IMR-90 (cell line): ENCODE results near the gene OR2M7. TPM values are rescaled to one million over a fixed set of nuclear protein-coding genes. Genes with fewer than 3 reads are reported as not detected.

Experiments
- ATAC-seq: fragments of 200-7000 bp; cut with Tn5 transposase; 2 replicates; pipeline ENCODE4 v1.9.1; 2020; ENCODE audit warnings: low read depth, mild to moderate bottlenecking, moderate library complexity
- BruUV-seq: library from RNA; stranded (reverse); fragments of 400-500 nt; replicated peaks from 2 replicates; lab custom pipeline; 2021; lab: Mats Ljungman, UMichigan
- CTCF ChIA-PET: fragments of 300-600 bp; formaldehyde crosslinking; extraction: SDS; loops from one replicate; lab custom pipeline; 2021; ENCODE audit warnings: antibody characterized with exemption; lab: Yijun Ruan, JAX
- POLR2A ChIA-PET: fragments of 300-600 bp; sonication (Branson Sonifier 250); formaldehyde crosslinking; loops from one replicate; lab custom pipeline; 2022; ENCODE audit warnings: antibody characterized with exemption; ENCODE audit not compliant: unreplicated experiment; lab: Charles Lee
- DNase-seq: peaks from one replicate; pipeline ENCODE4 v3.0.0; 2013
- H2AFZ ChIP-seq: replicated peaks from 2 replicates; pipeline ENCODE3; 2013; ENCODE audit warnings: low read length, mild to moderate bottlenecking; ENCODE audit not compliant: poor library complexity
- H2AK5ac ChIP-seq: 2 replicates; pipeline ENCODE4 v1.6.1; 2013; ENCODE audit warnings: low read depth, low read length, inconsistent platforms
- H2AK9ac ChIP-seq: replicated peaks from 2 replicates; pipeline ENCODE3; 2013; ENCODE audit warnings: mild to moderate bottlenecking, low read depth, low read length, moderate library complexity; ENCODE audit not compliant: poor library complexity
- H2BK120ac ChIP-seq: 2 replicates; pipeline ENCODE4 v1.6.1; 2013; ENCODE audit warnings: low read depth, low read length, inconsistent platforms
- H2BK15ac ChIP-seq: 3 replicates; pipeline ENCODE4 v1.6.1; 2013; ENCODE audit warnings: low read depth, low read length, inconsistent platforms
- H2BK20ac ChIP-seq: 2 replicates; pipeline ENCODE4 v1.6.1; 2013; ENCODE audit warnings: low read depth, mild to moderate bottlenecking, inconsistent platforms, low read length, moderate library complexity
- H2BK5ac ChIP-seq: 2 replicates; pipeline ENCODE4 v1.6.1; 2013; ENCODE audit warnings: mild to moderate bottlenecking, low read depth, low read length, inconsistent platforms; ENCODE audit not compliant: poor library complexity, severe bottlenecking
- H3K14ac ChIP-seq: replicated peaks from 2 replicates; pipeline ENCODE4 v1.6.1; 2013; ENCODE audit warnings: low read depth, low read length, inconsistent platforms
- H3K18ac ChIP-seq: 2 replicates; pipeline ENCODE4 v1.6.1; 2013; ENCODE audit warnings: low read depth, low read length, control low read depth
- H3K23ac ChIP-seq: 2 replicates; pipeline ENCODE4 v1.6.1; 2013; ENCODE audit warnings: low read depth, low read length, inconsistent platforms
- H3K27ac ChIP-seq: 2 replicates; pipeline ENCODE4 v1.5.1; 2013; ENCODE audit warnings: mild to moderate bottlenecking, control low read depth, low read length; ENCODE audit not compliant: insufficient read depth
- H3K27me3 ChIP-seq: 2 replicates; pipeline ENCODE4 v1.6.1; 2013; ENCODE audit warnings: low read length; ENCODE audit not compliant: control insufficient read depth, insufficient read depth
- H3K36me3 ChIP-seq: 2 replicates; pipeline ENCODE4 v1.6.1; 2013; ENCODE audit warnings: low read length, mixed read lengths; ENCODE audit not compliant: control insufficient read depth, insufficient read depth
- H3K4ac ChIP-seq: 2 replicates; pipeline ENCODE4 v1.6.1; 2013; ENCODE audit warnings: low read depth, low read length, inconsistent platforms
- H3K4me1 ChIP-seq: 2 replicates; pipeline ENCODE4 v1.6.1; 2013; ENCODE audit warnings: low read length, mixed read lengths; ENCODE audit not compliant: control insufficient read depth, insufficient read depth
- H3K4me2 ChIP-seq: 2 replicates; pipeline ENCODE4 v1.6.1; 2013; ENCODE audit warnings: low read depth, mild to moderate bottlenecking, control low read depth, low read length, moderate library complexity
- H3K4me3 ChIP-seq: 2 replicates; pipeline ENCODE4 v1.5.1; 2013; ENCODE audit warnings: low read depth, mild to moderate bottlenecking, control low read depth, low read length, moderate library complexity; ENCODE audit not compliant: insufficient read depth
- H3K56ac ChIP-seq: 2 replicates; pipeline ENCODE4 v1.6.1; 2013; ENCODE audit warnings: low read length, inconsistent platforms; ENCODE audit not compliant: insufficient read depth; ENCODE audit errors: extremely low read depth
- H3K79me1 ChIP-seq, 2 experiments: 2 replicates each; pipeline ENCODE4 v1.6.1; 2013; ENCODE audit warnings: low read length in 2 of 2, inconsistent platforms in 1 of 2, low read depth in 1 of 2
- H3K9ac ChIP-seq: 2 replicates; pipeline ENCODE4 v1.6.1; 2013; ENCODE audit warnings: low read depth, low read length, control low read depth
- H3K9me1 ChIP-seq: 2 replicates; pipeline ENCODE4 v1.6.1; 2013; ENCODE audit warnings: low read length, inconsistent platforms; ENCODE audit not compliant: insufficient read depth
- H3K9me3 ChIP-seq: 2 replicates; pipeline ENCODE4 v1.6.1; 2013; ENCODE audit warnings: low read length; ENCODE audit not compliant: control insufficient read depth, insufficient read depth
- H4K20me1 ChIP-seq: 2 replicates; pipeline ENCODE4 v1.6.1; 2013; ENCODE audit warnings: low read length, inconsistent platforms; ENCODE audit not compliant: insufficient read depth
- H4K5ac ChIP-seq: 2 replicates; pipeline ENCODE4 v1.6.1; 2013; ENCODE audit warnings: mild to moderate bottlenecking, low read depth, low read length, control low read depth
- H4K8ac ChIP-seq, 2 experiments: 2 replicates each; pipeline ENCODE4 v1.6.1; 2013; ENCODE audit warnings: low read depth in 2 of 2, low read length in 2 of 2, control low read depth in 1 of 2, inconsistent platforms in 1 of 2
- H4K91ac ChIP-seq: 2 replicates; pipeline ENCODE4 v1.6.1; 2013; ENCODE audit warnings: low read depth, low read length, inconsistent platforms; ENCODE audit not compliant: insufficient read depth
- BHLHE40 ChIP-seq: fragments of 150-350 bp; IDR thresholded peaks from 2 replicates; pipeline ENCODE4 v1.6.1; 2016; ENCODE audit warnings: mild to moderate bottlenecking, low read depth, low read length
- CEBPB ChIP-seq: IDR thresholded peaks from 2 replicates; pipeline ENCODE4 v1.6.1; 2012; ENCODE audit warnings: low read depth, low read length, improper control_type of control experiment
- CHD1 ChIP-seq: IDR thresholded peaks from 2 replicates; pipeline ENCODE4 v1.6.1; 2012; ENCODE audit warnings: low read depth, low read length, improper control_type of control experiment
- CTCF ChIP-seq: conservative IDR thresholded peaks from 2 replicates; pipeline ENCODE4 v1.5.1; 2012; ENCODE audit warnings: mild to moderate bottlenecking, low read depth, low read length, improper control_type of control experiment
- ELK1 ChIP-seq: fragments of 150-350 bp; IDR thresholded peaks from 2 replicates; pipeline ENCODE4 v1.6.1; 2016; ENCODE audit warnings: low read depth, mild to moderate bottlenecking, low read length, moderate library complexity, borderline replicate concordance
- FOS ChIP-seq: fragments of 150-350 bp; IDR thresholded peaks from 2 replicates; pipeline ENCODE4 v1.6.1; 2016; ENCODE audit warnings: low read depth, low read length
- MAFK ChIP-seq: IDR thresholded peaks from 2 replicates; pipeline ENCODE4 v1.6.1; 2012; ENCODE audit warnings: low read depth, low read length, improper control_type of control experiment
- MAZ ChIP-seq: IDR thresholded peaks from 2 replicates; pipeline ENCODE4 v1.6.1; 2012; ENCODE audit warnings: low read depth, mild to moderate bottlenecking, low read length, improper control_type of control experiment, moderate library complexity, borderline replicate concordance
- MXI1 ChIP-seq: IDR thresholded peaks from 2 replicates; pipeline ENCODE4 v1.6.1; 2012; ENCODE audit warnings: low read depth, mild to moderate bottlenecking, low read length, moderate library complexity, borderline replicate concordance
- NFE2L2 ChIP-seq: fragments of 150-350 bp; IDR thresholded peaks from 2 replicates; pipeline ENCODE4 v1.6.1; 2016; ENCODE audit warnings: low read depth, mild to moderate bottlenecking, low read length
- POLR2A ChIP-seq: IDR thresholded peaks from 2 replicates; pipeline ENCODE4 v1.6.1; 2012; ENCODE audit warnings: mild to moderate bottlenecking, low read depth, low read length
- RAD21 ChIP-seq: IDR thresholded peaks from 2 replicates; pipeline ENCODE4 v1.6.1; 2012; ENCODE audit warnings: low read length, improper control_type of control experiment
- RCOR1 ChIP-seq: IDR thresholded peaks from 2 replicates; pipeline ENCODE4 v1.6.1; 2012; ENCODE audit warnings: mild to moderate bottlenecking, low read length, improper control_type of control experiment; ENCODE audit not compliant: insufficient replicate concordance
- RFX5 ChIP-seq: IDR thresholded peaks from 2 replicates; pipeline ENCODE4 v1.8.0; 2012; ENCODE audit warnings: low read depth, mild to moderate bottlenecking, low read length, moderate library complexity
- SMC3 ChIP-seq: fragments of 150-350 bp; IDR thresholded peaks from 2 replicates; pipeline ENCODE4 v1.6.1; 2016; ENCODE audit warnings: low read depth, mild to moderate bottlenecking, antibody characterized with exemption, low read length, moderate library complexity
- USF2 ChIP-seq: fragments of 150-350 bp; IDR thresholded peaks from 2 replicates; pipeline ENCODE4 v1.6.1; 2017; ENCODE audit warnings: mild to moderate bottlenecking, antibody characterized with exemption, low read length, low read depth
- WGBS, 2 experiments: methylation state at CpG; one replicate each; pipeline versions ENCODE4 v1.1.5 to v1.1.7; 2013; ENCODE audit warnings: missing lambda C conversion rate in 2 of 2; ENCODE audit not compliant: insufficient read length in 1 of 2; ENCODE audit errors: extremely low coverage in 2 of 2; 5-methylcytosine and 5-hydroxymethylcytosine counted together
- dilution Hi-C: fragments of 300-500 bp; cut with HindIII; formaldehyde crosslinking; loops from one replicate; pipeline ENCODE4 v1.14.3; 2018; ENCODE audit warnings: low sequenced_read_pairs; ENCODE audit not compliant: unreplicated experiment
- in situ Hi-C: fragments of 300-500 bp; cut with MboI; formaldehyde crosslinking; loops from 3 replicates; pipeline ENCODE4 v1.14.3; 2019; ENCODE audit warnings: low sequenced_read_pairs, inconsistent platforms, mixed read lengths
- intact Hi-C: fragments of 100-400 bp; cut with micrococcal nuclease; formaldehyde crosslinking; loops from 2 replicates; pipeline ENCODE4 v1.10.0; 2022
- polyA plus RNA-seq, 3 experiments: library from polyadenylated mRNA; depleted of rRNA; stranded (reverse); fragments of >200 nt; gene quantifications; 2 replicates each; pipeline ENCODE4 v1.2.3, GENCODE V29; 2012; ENCODE audit warnings: low replicate concordance in 1 of 3
- total RNA-seq: library from RNA; depleted of rRNA; stranded (reverse); fragments of >200 nt; gene quantifications from 2 replicates; pipeline ENCODE4 v1.2.3, GENCODE V29; 2012

Gene OR2M7
- total and polyA plus RNA-seq, 2 of the 4 experiments (the other 2 are of a cell fraction): not detected

- H3K14ac ChIP-seq: no peak overlapping the region
- no peak overlapping the region for H2BK5ac ChIP-seq
- in situ Hi-C loops (no loop called here), dilution Hi-C loops (no loop called here), intact Hi-C loops (no loop called here)
- H3K4me1 ChIP-seq: no peaks in the 10 kb centered on the region
- no peaks in the 10 kb centered on the region for H3K79me1 ChIP-seq
- no peak overlapping the region for H3K23ac ChIP-seq
- no peak overlapping the region for H2BK20ac ChIP-seq
- no TSS peak for BruUV-seq
- no peak overlapping the region for H4K8ac ChIP-seq
- no peaks in the 10 kb centered on the region for H3K36me3 ChIP-seq
- no peak overlapping the region for H2AFZ ChIP-seq
- H3K9me1 ChIP-seq: no peaks in the 10 kb centered on the region
- TF ChIP-seq USF2 (no peak), FOS (no peak), RCOR1 (no peak), CHD1 (no peak), CTCF (no peak), POLR2A (no peak), RFX5 (no peak), MXI1 (no peak), CEBPB (no peak), NFE2L2 (no peak), MAZ (no peak), SMC3 (no peak), RAD21 (no peak), MAFK (no peak), ELK1 (no peak), BHLHE40 (no peak)
- DNase-seq (no peak), ATAC-seq (no peak)
- no peak overlapping the region for H3K9ac ChIP-seq
- H3K9me3 ChIP-seq: peaks cover 8% of the 10 kb centered on the region; the same call in 1 of the 2 replicates
- POLR2A ChIA-PET: no interaction called here
- no peaks in the 10 kb centered on the region for H4K20me1 ChIP-seq
- H3K4ac ChIP-seq: no peak overlapping the region
- H3K27ac ChIP-seq: no peak overlapping the region
- H4K91ac ChIP-seq: no peak overlapping the region
- no peak overlapping the region for H3K56ac ChIP-seq
- no peaks in the 10 kb centered on the region for H3K27me3 ChIP-seq
- H3K18ac ChIP-seq: no peak overlapping the region
- no peak overlapping the region for H4K5ac ChIP-seq
- H2AK5ac ChIP-seq: no peak overlapping the region
- H2BK120ac ChIP-seq: no peak overlapping the region
- H3K4me2 ChIP-seq: no peak overlapping the region
- WGBS, 2 experiments: 77% methylated on average over 8 of the region's 19 CpGs; no CpG with 5 or more reads in 1 of the 2 experiments
- H2AK9ac ChIP-seq: no peak overlapping the region
- H3K4me3 ChIP-seq: no peak overlapping the region
- CTCF ChIA-PET: no interaction called here
- no peak overlapping the region for H2BK15ac ChIP-seq
Observed at GRCh38 chr1:248306103-248306502, 18.3 kb downstream of the OR2M7 start.
